ENCODE results near the gene SH3PXD2A. TPM values are rescaled to one million over a fixed set of nuclear protein-coding genes. Genes with fewer than 3 reads are reported as not detected.

The SH3PXD2A gene
- total RNA-seq, 1 donor, result 29.0 TPM

GRCh38 chr10:103652599-103653281, 202.6 kb downstream of the SH3PXD2A start:
- H3K9me3 ChIP-seq (ENCODE audit: low read depth, low read length), result peaks cover 2% of the 10 kb centered on the region
- peaks cover 58% of the 10 kb centered on the region for H3K4me1 ChIP-seq (ENCODE audit: insufficient read depth, low read length)
- no peak overlapping the region for H3K4me3 ChIP-seq (ENCODE audit: insufficient read depth, low read length)
- peaks cover 96% of the 10 kb centered on the region for H3K79me2 ChIP-seq (ENCODE audit: insufficient read depth, low read length)
- no peak for DNase-seq (ENCODE audit: insufficient read length, low spot score, missing footprints)
- no peaks in the 10 kb centered on the region for H3K27me3 ChIP-seq (ENCODE audit: insufficient read depth, low read length)
- H4K20me1 ChIP-seq (ENCODE audit: insufficient read depth, low read length), result peaks cover 58% of the 10 kb centered on the region
- no peak overlapping the region for H2AFZ ChIP-seq (ENCODE audit: low read length)
- peak overlapping the region; percentile 51 for H3K27ac ChIP-seq (ENCODE audit: low read depth, low read length)
- H3K4me2 ChIP-seq (ENCODE audit: insufficient read depth, low read length), result peak overlapping the region; percentile 3
- H3K36me3 ChIP-seq (ENCODE audit: insufficient read depth, low read length), result peaks cover 44% of the 10 kb centered on the region
- TF ChIP-seq CTCF (IDR thresholded peaks at IDR 0.05; ENCODE audit: extremely low read depth, low read depth, low read length), result no peak

GRCh38 chr10:103651783-103652476, 203.4 kb downstream of the SH3PXD2A start:
- peaks cover 96% of the 10 kb centered on the region for H3K79me2 ChIP-seq (ENCODE audit: insufficient read depth, low read length)
- H3K4me1 ChIP-seq (ENCODE audit: insufficient read depth, low read length), result peaks cover 60% of the 10 kb centered on the region
- peak overlapping the region; percentile 51 for H3K27ac ChIP-seq (ENCODE audit: low read depth, low read length)

GRCh38 chr10:103651333-103651732, 204.0 kb downstream of the SH3PXD2A start:
- Histone ChIP-seq H3K27me3 (ENCODE audit: insufficient read depth, low read length) (no peaks in the 10 kb centered on the region), H3K36me3 (ENCODE audit: insufficient read depth, low read length) (peaks cover 47% of the 10 kb centered on the region), H3K4me2 (ENCODE audit: insufficient read depth, low read length) (no peak overlapping the region), H3K4me1 (ENCODE audit: insufficient read depth, low read length) (peaks cover 63% of the 10 kb centered on the region), H3K4me3 (ENCODE audit: insufficient read depth, low read length) (no peak overlapping the region), H3K79me2 (ENCODE audit: insufficient read depth, low read length) (peaks cover 97% of the 10 kb centered on the region), H3K27ac (ENCODE audit: low read depth, low read length) (peak overlapping the region; percentile 51), H4K20me1 (ENCODE audit: insufficient read depth, low read length) (peaks cover 58% of the 10 kb centered on the region), H2AFZ (ENCODE audit: low read length) (no peak overlapping the region), H3K9me3 (ENCODE audit: low read depth, low read length) (no peaks in the 10 kb centered on the region)
- TF ChIP-seq CTCF (IDR thresholded peaks at IDR 0.05; ENCODE audit: extremely low read depth, low read depth, low read length), result no peak
- DNase-seq (ENCODE audit: insufficient read length, low spot score, missing footprints), result no peak

More at GRCh38 chr10:103651783-103652476, 203.4 kb downstream of the SH3PXD2A start:
- peaks cover 44% of the 10 kb centered on the region for H3K36me3 ChIP-seq (ENCODE audit: insufficient read depth, low read length)
- DNase-seq (ENCODE audit: insufficient read length, low spot score, missing footprints), result no peak
- no peaks in the 10 kb centered on the region for H3K27me3 ChIP-seq (ENCODE audit: insufficient read depth, low read length)
- H2AFZ ChIP-seq (ENCODE audit: low read length), result no peak overlapping the region
- no peak for TF ChIP-seq CTCF (IDR thresholded peaks at IDR 0.05; ENCODE audit: extremely low read depth, low read depth, low read length)
- H3K4me3 ChIP-seq (ENCODE audit: insufficient read depth, low read length), result no peak overlapping the region
- H3K4me2 ChIP-seq (ENCODE audit: insufficient read depth, low read length), result peak overlapping the region; percentile 7
- peaks cover 58% of the 10 kb centered on the region for H4K20me1 ChIP-seq (ENCODE audit: insufficient read depth, low read length)
- no peaks in the 10 kb centered on the region for H3K9me3 ChIP-seq (ENCODE audit: low read depth, low read length)
